Endothelial cell of umbilical vein (primary cell): ENCODE measurements around the gene HOXB4. TPM values are rescaled to one million over a fixed set of nuclear protein-coding genes. Genes with fewer than 3 reads are reported as not detected.

Experiments used
- BruUV-seq: library from RNA; stranded (reverse); fragments of 400-500 nt; replicated peaks from 2 replicates; lab custom pipeline; 2021; lab: Mats Ljungman, UMichigan
- CTCF ChIA-PET: fragments of 300-600, 350-600 bp; sonication (Branson Sonifier 250); formaldehyde crosslinking; loops from one replicate; lab custom pipeline; 2021; ENCODE audit warnings: antibody characterized with exemption, inconsistent platforms; lab: Charles Lee
- POLR2A ChIA-PET: fragments of 300-600, 350-600 bp; sonication (Branson Sonifier 250); formaldehyde crosslinking; loops from one replicate; lab custom pipeline; 2021; ENCODE audit warnings: antibody characterized with exemption, inconsistent platforms; lab: Charles Lee
- DNase-seq: peaks from one replicate; pipeline ENCODE4 v3.0.0-alpha.2; 2011; ENCODE audit warnings: low read depth, low spot score
- FAIRE-seq: peaks from 2 replicates; lab custom pipeline; 2011; peaks lifted over from hg19 to GRCh38; lab: Jason Lieb, UNC
- H2AFZ ChIP-seq: 2 replicates; pipeline ENCODE4 v1.6.0; 2012; ENCODE audit warnings: low read depth, low read length, control low read depth, inconsistent platforms
- H3K27ac ChIP-seq: 2 replicates; pipeline ENCODE4 v1.5.1; 2011; ENCODE audit warnings: low read depth, mild to moderate bottlenecking, control low read depth, low read length, moderate library complexity; ENCODE audit not compliant: insufficient read depth
- H3K27me3 ChIP-seq, 2 experiments: 2 replicates each; pipeline versions ENCODE4 v1.6.0 to v1.6.1; 2011; ENCODE audit warnings: low read length in 2 of 2, mixed read lengths in 1 of 2; ENCODE audit not compliant: control insufficient read depth in 2 of 2, insufficient read depth in 2 of 2
- H3K36me3 ChIP-seq, 2 experiments: 2 replicates in 1 of 2; 3 replicates in 1 of 2; pipeline ENCODE4 v1.5.1; 2011; ENCODE audit warnings: low read length in 2 of 2, mild to moderate bottlenecking in 1 of 2, moderate library complexity in 1 of 2; ENCODE audit not compliant: control insufficient read depth in 2 of 2, insufficient read depth in 2 of 2; ENCODE audit errors: extremely low read depth in 1 of 2
- H3K4me1 ChIP-seq: 3 replicates; pipeline ENCODE4 v1.5.1; 2011; ENCODE audit warnings: mild to moderate bottlenecking, low read length; ENCODE audit not compliant: control insufficient read depth, insufficient read depth; ENCODE audit errors: extremely low read depth
- H3K4me2 ChIP-seq: 2 replicates; pipeline ENCODE4 v1.6.1; 2011; ENCODE audit warnings: low read length, control low read depth, mixed read lengths; ENCODE audit not compliant: insufficient read depth
- H3K4me3 ChIP-seq, 3 experiments: fragments of 200-600 bp in 1 of 3; sonication (generic), shearing (Covaris generic) in 1 of 3; replicated peaks in 1 of 3; 2 replicates each; pipeline ENCODE4 v1.5.1; 2011 to 2016; ENCODE audit warnings: control low read depth in 3 of 3, low read length in 3 of 3, mild to moderate bottlenecking in 2 of 3, inconsistent platforms in 1 of 3, low read depth in 1 of 3, moderate library complexity in 1 of 3; ENCODE audit not compliant: insufficient read depth in 1 of 3
- H3K79me2 ChIP-seq: 2 replicates; pipeline ENCODE4 v1.6.0; 2012; ENCODE audit warnings: low read length, inconsistent platforms; ENCODE audit not compliant: control insufficient read depth, insufficient read depth
- H3K9ac ChIP-seq: replicated peaks from 2 replicates; pipeline ENCODE3; 2011; ENCODE audit warnings: low read length, control low read depth; ENCODE audit not compliant: insufficient read depth; ENCODE audit errors: extremely low read depth
- H3K9me1 ChIP-seq: replicated peaks from 3 replicates; pipeline ENCODE4 v1.6.0; 2011; ENCODE audit warnings: mild to moderate bottlenecking, low read length; ENCODE audit not compliant: control insufficient read depth, insufficient read depth; ENCODE audit errors: extremely low read depth
- H3K9me3 ChIP-seq: replicated peaks from 2 replicates; pipeline ENCODE4 v1.5.1; 2012; ENCODE audit warnings: low read length, inconsistent platforms; ENCODE audit not compliant: control insufficient read depth, insufficient read depth
- H4K20me1 ChIP-seq: replicated peaks from 2 replicates; pipeline ENCODE3; 2011; ENCODE audit warnings: mild to moderate bottlenecking, low read length; ENCODE audit not compliant: control insufficient read depth, insufficient read depth; ENCODE audit errors: extremely low read depth
- EZH2 ChIP-seq: IDR thresholded peaks from 2 replicates; pipeline ENCODE4 v1.6.1; 2012; ENCODE audit warnings: borderline replicate concordance, low read depth, mild to moderate bottlenecking, moderate library complexity, low read length, inconsistent platforms; ENCODE audit not compliant: severe bottlenecking
- FOS ChIP-seq: IDR thresholded peaks from 2 replicates; pipeline ENCODE4 v1.6.1; 2011; ENCODE audit warnings: mild to moderate bottlenecking, low read length, moderate library complexity, borderline replicate concordance; ENCODE audit not compliant: insufficient read depth
- GATA2 ChIP-seq: IDR thresholded peaks from 2 replicates; pipeline ENCODE4 v1.7.0; 2011; ENCODE audit warnings: low read depth, mild to moderate bottlenecking, moderate library complexity, mixed read lengths, low read length; ENCODE audit not compliant: insufficient read length, insufficient read depth
- MAX ChIP-seq: IDR thresholded peaks from 2 replicates; pipeline ENCODE4 v1.6.1; 2011; ENCODE audit not compliant: insufficient read depth, insufficient read length
- MYC ChIP-seq: IDR thresholded peaks from one replicate; pipeline ENCODE4 v1.6.1; 2011; ENCODE audit warnings: mild to moderate bottlenecking, low read depth, low read length
- POLR2A ChIP-seq: IDR thresholded peaks from 2 replicates; pipeline ENCODE4 v1.6.1; 2012; ENCODE audit warnings: low read depth, mild to moderate bottlenecking, control low read depth, low read length
- POLR2AphosphoS5 ChIP-seq: IDR thresholded peaks from 2 replicates; pipeline ENCODE4 v1.6.1; 2012; ENCODE audit warnings: low read depth, mild to moderate bottlenecking, control low read depth, low read length, moderate library complexity; ENCODE audit not compliant: insufficient read depth
- dilution Hi-C: fragments of 300-500 bp; cut with MboI; formaldehyde crosslinking; loops from one replicate; pipeline ENCODE4 v1.15.0; 2019; ENCODE audit warnings: low sequenced_read_pairs; ENCODE audit not compliant: extremely low pct_ligation_motif_present
- intact Hi-C: fragments of 100-400 bp; cut with micrococcal nuclease; formaldehyde crosslinking; loops from one replicate; pipeline ENCODE4 v1.10.0; 2022
- polyA plus RNA-seq, 4 experiments: library from polyadenylated mRNA; depleted of rRNA in 3 of 4; stranded (reverse) in 3 of 4; unstranded in 1 of 4; fragments of >200 nt; gene quantifications; 2 replicates each; pipeline versions ENCODE4 v1.2.1 to v1.2.3, GENCODE V29; 2011 to 2012; ENCODE audit warnings: missing spikeins in 1 of 4
- total RNA-seq: library from RNA; stranded (reverse); gene quantifications from 2 replicates; pipeline ENCODE4 v1.2.3, GENCODE V29; 2021

HOXB4 gene
- total and polyA plus RNA-seq, 2 donors (not counting 3 experiments of a cell fraction or from before 2014, with no cell fraction given): 4.6 to 13.1 TPM

DNA sequence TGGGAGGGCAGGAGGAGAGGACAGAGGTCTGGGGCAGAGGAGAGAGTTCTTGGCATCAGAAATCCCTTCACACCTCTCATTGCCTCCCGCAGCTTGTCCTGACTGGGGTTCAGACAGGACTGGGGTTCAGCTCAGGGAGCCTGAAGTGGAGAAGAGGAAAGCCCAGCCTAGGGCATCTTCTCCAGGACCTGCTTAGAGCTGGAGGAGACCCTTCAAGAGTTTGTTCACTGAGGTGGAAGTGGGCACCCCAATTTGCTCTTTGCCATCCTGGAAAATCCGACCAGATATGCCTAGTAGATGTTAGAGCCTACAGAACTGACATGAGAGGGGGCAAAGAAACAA lies 9.9 kb upstream of the HOXB4 start:
- POLR2A ChIA-PET: no interaction called here
- TF ChIP-seq POLR2A: no peak
- no peak for TF ChIP-seq MAX
- no peak for FAIRE-seq
- intact Hi-C loops: no loop called here
- Histone ChIP-seq H3K27me3 (no peaks in the 10 kb centered on the region), H2AFZ (no peak overlapping the region), H3K4me1 (peaks cover 42% of the 10 kb centered on the region), H3K9ac (no peak overlapping the region), H3K9me3 (no peaks in the 10 kb centered on the region), H3K79me2 (peaks cover 39% of the 10 kb centered on the region), H3K36me3 (peaks cover 0 to 8% of the 10 kb centered on the region in 2 experiments), H3K27ac (peak overlapping the region; percentile 22), H4K20me1 (no peaks in the 10 kb centered on the region), H3K4me3 (no peak overlapping the region), H3K4me2 (no peak overlapping the region), H3K9me1 (no peaks in the 10 kb centered on the region)
- DNase-seq: no peak
- dilution Hi-C loops: no loop called here
- no TSS peak for BruUV-seq
- CTCF ChIA-PET: interaction anchor here (0.9 to 2.3 kb wide), 17 partner anchors 10 to 373 kb away, joined by 3 to 22 read pairs (median 4); partner anchors contain the start of gene HOXB8

DNA sequence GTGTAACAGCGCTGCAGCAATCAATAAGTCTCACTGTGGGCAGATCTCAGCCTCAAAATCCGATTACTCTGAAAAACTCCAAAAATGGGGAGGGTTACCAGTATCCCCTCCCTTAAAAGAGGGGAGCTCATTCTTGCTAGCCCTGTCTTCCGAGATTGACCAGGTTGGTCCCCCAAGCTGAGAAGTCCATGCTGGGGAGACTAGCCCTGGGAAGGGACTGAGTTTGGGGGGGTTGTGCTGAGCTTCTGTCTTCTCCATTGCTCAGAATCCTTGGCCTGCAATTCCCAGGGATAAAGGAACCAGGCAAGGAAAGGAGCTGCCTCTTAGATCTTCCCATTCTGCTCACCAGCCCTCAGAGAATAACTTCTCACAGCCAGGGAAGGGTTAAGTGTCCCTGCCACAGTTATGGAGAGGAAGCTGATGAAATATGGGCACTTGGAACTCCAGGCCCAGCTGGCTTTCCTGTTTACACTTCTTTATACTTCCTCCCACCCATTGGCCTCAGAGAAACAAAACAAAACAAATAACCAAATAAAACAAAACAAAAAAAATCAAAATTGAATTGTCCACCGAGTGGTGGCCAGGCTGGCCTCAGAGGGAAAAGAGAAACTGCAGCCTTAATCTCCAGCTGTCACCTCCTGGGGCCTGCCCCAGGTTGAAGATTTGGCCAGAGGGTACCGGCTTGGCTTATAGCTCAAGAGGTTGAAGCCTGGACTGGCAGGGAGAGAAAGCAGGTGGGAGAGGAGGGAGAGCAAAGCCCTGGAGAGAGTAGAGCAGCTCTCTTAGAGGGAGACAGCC lies 9.3 kb upstream of the HOXB4 start:
- no peaks in the 10 kb centered on the region for H3K27me3 ChIP-seq
- dilution Hi-C loops (no loop called here), intact Hi-C loops (no loop called here)
- H3K27ac ChIP-seq: peak overlapping the region; percentile 22
- FAIRE-seq: peak; percentile 93
- peaks cover 40% of the 10 kb centered on the region for H3K79me2 ChIP-seq
- H3K9ac ChIP-seq: peak overlapping the region; percentile 1
- H3K4me2 ChIP-seq: peak overlapping the region; percentile 37
- H2AFZ ChIP-seq: no peak overlapping the region
- no peak overlapping the region for H3K4me3 ChIP-seq
- TF ChIP-seq POLR2AphosphoS5: peak; percentile 49
- TF ChIP-seq FOS: no peak
- TF ChIP-seq GATA2: no peak
- TF ChIP-seq EZH2: no peak
- TF ChIP-seq POLR2A: no peak
- TF ChIP-seq MYC: no peak
- no peaks in the 10 kb centered on the region for H3K9me1 ChIP-seq
- CTCF ChIA-PET: interaction anchor here (0.9 to 2.3 kb wide), 15 partner anchors 10 to 372 kb away, joined by 3 to 22 read pairs (median 4); partner anchors contain the start of gene HOXB8
- BruUV-seq: TSS peak; percentile 21
- no peaks in the 10 kb centered on the region for H3K9me3 ChIP-seq
- H3K4me1 ChIP-seq: peaks cover 47% of the 10 kb centered on the region
- peak; percentile 65 for DNase-seq
- no peaks in the 10 kb centered on the region for H4K20me1 ChIP-seq
- H3K36me3 ChIP-seq: peaks cover 0 to 8% of the 10 kb centered on the region in 2 experiments
- POLR2A ChIA-PET: no interaction called here
